NT2/D1 (cell line): ENCODE data around the gene TGM3.

ENCODE experiments used
- DNase-seq: peaks from one replicate; pipeline ENCODE4 v3.0.0-alpha.2; 2011; ENCODE audit warnings: low read depth, low spot score
- H3K27me3 ChIP-seq: 2 replicates; pipeline ENCODE4 v1.6.0; 2011; ENCODE audit warnings: mild to moderate bottlenecking; ENCODE audit not compliant: insufficient read length, insufficient read depth
- H3K36me3 ChIP-seq: 2 replicates; pipeline ENCODE4 v1.6.1; 2011; ENCODE audit warnings: mild to moderate bottlenecking, low read length, mixed read lengths; ENCODE audit not compliant: insufficient read depth, insufficient read length
- H3K4me1 ChIP-seq: 2 replicates; pipeline ENCODE4 v1.5.1; 2011; ENCODE audit not compliant: insufficient read depth, insufficient read length
- H3K4me3 ChIP-seq: 2 replicates; pipeline ENCODE4 v1.5.1; 2011; ENCODE audit warnings: low read depth; ENCODE audit not compliant: insufficient read length
- H3K9ac ChIP-seq: 2 replicates; pipeline ENCODE4 v1.6.0; 2011; ENCODE audit warnings: low read depth; ENCODE audit not compliant: insufficient read length
- H3K9me3 ChIP-seq: 2 replicates; pipeline ENCODE4 v1.5.1; 2011; ENCODE audit warnings: mild to moderate bottlenecking, low read length; ENCODE audit not compliant: insufficient read depth
- SUZ12 ChIP-seq: IDR thresholded peaks from 2 replicates; pipeline ENCODE4 v1.6.1; 2011; ENCODE audit not compliant: insufficient read length, insufficient read depth; ENCODE audit errors: extremely low read depth
- YY1 ChIP-seq: IDR thresholded peaks from 2 replicates; pipeline ENCODE4 v1.6.1; 2011; ENCODE audit not compliant: insufficient read length, insufficient read depth
- ZNF274 ChIP-seq: IDR thresholded peaks from 2 replicates; pipeline ENCODE4 v1.6.1; 2011; ENCODE audit warnings: mild to moderate bottlenecking, low read depth, low read length

TGM3 gene

DNA sequence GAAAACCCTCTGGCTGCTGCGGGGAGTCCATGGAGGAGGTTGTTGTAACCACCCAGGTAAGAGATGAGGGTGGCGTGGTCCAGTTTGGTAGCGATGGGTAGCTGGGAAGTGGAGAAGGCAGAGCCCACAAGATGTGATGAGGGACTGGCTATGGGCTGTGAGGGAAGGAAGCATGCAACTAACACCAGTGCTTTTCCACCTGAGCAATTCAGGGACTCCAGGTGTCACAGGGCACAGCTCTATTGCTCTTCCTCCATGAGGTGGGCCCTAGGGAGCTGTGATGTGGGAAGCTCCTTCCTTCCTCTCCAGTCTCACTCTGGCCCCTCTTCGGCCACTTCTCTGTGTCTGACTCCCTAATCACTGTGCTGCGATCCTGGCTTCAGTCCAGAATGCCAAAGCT, 52.5 kb downstream of the TGM3 start:
- Histone ChIP-seq H3K4me3 (no peak overlapping the region), H3K36me3 (no peaks in the 10 kb centered on the region), H3K27me3 (no peaks in the 10 kb centered on the region), H3K9ac (no peak overlapping the region), H3K9me3 (no peaks in the 10 kb centered on the region; the same call in 1 of the 2 replicates), H3K4me1 (peaks cover 2% of the 10 kb centered on the region)
- no peak for DNase-seq
- no peak for TF ChIP-seq YY1
- TF ChIP-seq SUZ12: no peak
- TF ChIP-seq ZNF274: no peak

GRCh38 chr20:2349801-2350200, 54.0 kb downstream of the TGM3 start:
- no peak for DNase-seq

DNA sequence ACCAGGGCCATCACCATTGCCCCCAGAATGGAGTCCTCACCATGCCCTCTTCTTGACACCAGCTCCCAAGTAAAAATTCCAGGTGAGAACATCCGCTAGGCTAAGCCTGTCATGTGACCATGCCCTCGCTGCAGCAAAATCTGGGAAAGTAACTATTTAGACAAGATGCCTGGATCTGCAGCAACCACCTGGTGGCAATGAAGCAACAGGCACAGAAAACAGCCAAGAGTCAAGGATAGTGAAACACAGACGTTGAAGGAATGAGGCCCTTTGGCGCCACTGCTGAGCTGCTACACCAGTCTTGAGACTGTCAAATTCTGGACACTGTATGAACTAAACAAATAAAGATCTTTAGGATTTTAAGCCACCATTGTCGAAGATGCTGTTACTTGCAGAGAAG, 54.8 kb downstream of the TGM3 start:
- Histone ChIP-seq H3K27me3 (no peaks in the 10 kb centered on the region), H3K36me3 (no peaks in the 10 kb centered on the region), H3K4me3 (no peak overlapping the region), H3K9ac (no peak overlapping the region), H3K4me1 (peaks cover 2% of the 10 kb centered on the region), H3K9me3 (no peaks in the 10 kb centered on the region; the same call in 1 of the 2 replicates)
- no peak for DNase-seq
- TF ChIP-seq YY1 (no peak), SUZ12 (no peak), ZNF274 (no peak)

More at GRCh38 chr20:2349801-2350200, 54.0 kb downstream of the TGM3 start:
- TF ChIP-seq ZNF274 (no peak), SUZ12 (no peak), YY1 (no peak)
- Histone ChIP-seq H3K9me3 (no peaks in the 10 kb centered on the region; the same call in 1 of the 2 replicates), H3K4me1 (peaks cover 2% of the 10 kb centered on the region), H3K36me3 (no peaks in the 10 kb centered on the region), H3K9ac (no peak overlapping the region), H3K27me3 (no peaks in the 10 kb centered on the region), H3K4me3 (no peak overlapping the region)

DNA sequence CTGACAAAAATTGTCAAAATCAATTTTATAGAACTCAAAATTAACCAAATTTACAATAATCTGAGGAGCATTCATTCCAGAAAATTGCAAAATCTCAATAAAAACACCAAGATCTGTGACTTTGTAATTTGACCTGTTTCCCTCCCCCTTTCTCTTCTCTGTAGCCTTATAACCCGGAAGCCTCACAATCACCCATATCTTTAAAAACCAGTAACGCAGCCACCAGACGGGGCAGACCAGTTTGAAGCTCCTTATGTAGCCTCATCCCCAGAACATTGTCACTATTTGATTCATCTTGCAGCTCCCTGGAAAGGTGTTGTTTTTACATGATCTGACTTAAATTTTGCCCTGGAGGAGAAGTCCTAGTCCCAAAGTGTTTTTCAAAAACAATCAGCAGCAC, 57.4 kb downstream of the TGM3 start:
- DNase-seq: no peak
- H3K9me3 ChIP-seq: no peaks in the 10 kb centered on the region
- H3K4me1 ChIP-seq: peaks cover 2% of the 10 kb centered on the region
- TF ChIP-seq SUZ12 (no peak), ZNF274 (no peak), YY1 (no peak)
- no peak overlapping the region for H3K4me3 ChIP-seq
- no peaks in the 10 kb centered on the region for H3K36me3 ChIP-seq
- no peak overlapping the region for H3K9ac ChIP-seq
- no peaks in the 10 kb centered on the region for H3K27me3 ChIP-seq

GRCh38 chr20:2357114-2357513, 61.3 kb downstream of the TGM3 start:
- Histone ChIP-seq H3K4me3 (no peak overlapping the region), H3K36me3 (no peaks in the 10 kb centered on the region), H3K9ac (no peak overlapping the region)

DNA sequence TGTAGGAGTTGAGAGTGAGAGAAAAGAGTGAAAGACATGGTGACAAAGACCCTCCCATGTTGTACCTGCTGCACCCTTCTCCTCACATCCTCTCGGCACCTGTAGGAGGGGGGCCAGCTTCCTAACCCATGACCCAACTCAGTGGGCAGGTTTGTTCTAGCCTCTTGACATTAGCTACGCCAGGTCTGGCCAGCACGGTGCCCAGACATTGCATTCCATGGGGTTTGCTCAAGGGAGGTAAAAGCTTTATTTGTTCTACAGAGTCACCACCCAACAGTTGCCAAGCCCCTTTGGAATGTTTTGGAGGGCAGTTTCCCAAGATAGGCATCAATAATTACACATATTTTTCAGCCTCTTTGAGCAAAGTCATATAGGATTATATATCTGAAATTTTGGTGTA, 62.2 kb downstream of the TGM3 start:
- H3K4me3 ChIP-seq: no peak overlapping the region
- H3K9me3 ChIP-seq: peaks cover 10% of the 10 kb centered on the region
- no peak overlapping the region for H3K9ac ChIP-seq
- no peak for DNase-seq
- H3K4me1 ChIP-seq: no peaks in the 10 kb centered on the region
- TF ChIP-seq ZNF274 (no peak), SUZ12 (no peak), YY1 (no peak)
- no peaks in the 10 kb centered on the region for H3K27me3 ChIP-seq
- H3K36me3 ChIP-seq: no peaks in the 10 kb centered on the region

More at GRCh38 chr20:2357114-2357513, 61.3 kb downstream of the TGM3 start:
- H3K4me1 ChIP-seq: no peaks in the 10 kb centered on the region
- TF ChIP-seq ZNF274: no peak
- TF ChIP-seq SUZ12: no peak
- TF ChIP-seq YY1: no peak
- H3K27me3 ChIP-seq: no peaks in the 10 kb centered on the region
- peaks cover 10% of the 10 kb centered on the region for H3K9me3 ChIP-seq
- no peak for DNase-seq

DNA sequence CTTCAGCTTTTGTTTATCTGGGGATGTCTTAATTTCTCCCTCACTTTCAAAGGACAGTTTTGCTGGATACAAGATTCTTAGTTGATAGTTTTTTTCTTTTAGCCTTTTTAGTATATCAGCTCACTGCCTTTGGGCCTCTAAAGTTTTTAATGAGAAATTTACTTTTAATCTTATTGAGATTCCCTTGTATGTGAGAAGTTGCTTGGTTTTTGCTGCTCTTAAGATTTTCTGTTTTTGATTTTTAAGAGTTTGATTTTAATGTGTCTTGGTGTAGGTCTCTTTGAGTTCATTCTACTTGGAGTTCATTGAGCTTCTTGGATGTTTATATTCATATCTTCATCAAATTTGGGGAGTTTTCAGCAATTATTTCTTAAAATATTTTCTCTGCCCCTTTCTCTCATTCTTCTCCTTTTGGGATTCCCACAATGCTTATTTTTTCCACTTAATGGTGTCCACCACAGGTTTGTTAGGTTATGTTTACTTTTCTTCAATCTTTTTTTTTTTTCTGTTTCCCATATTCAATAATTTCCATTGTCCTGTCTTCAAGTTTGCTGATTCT, 65.3 kb downstream of the TGM3 start:
- Histone ChIP-seq H3K27me3 (no peaks in the 10 kb centered on the region), H3K36me3 (no peaks in the 10 kb centered on the region), H3K4me3 (no peak overlapping the region), H3K9me3 (peaks cover 10% of the 10 kb centered on the region), H3K4me1 (no peaks in the 10 kb centered on the region), H3K9ac (no peak overlapping the region)
- no peak for DNase-seq
- no peak for TF ChIP-seq YY1
- no peak for TF ChIP-seq SUZ12
- no peak for TF ChIP-seq ZNF274

DNA sequence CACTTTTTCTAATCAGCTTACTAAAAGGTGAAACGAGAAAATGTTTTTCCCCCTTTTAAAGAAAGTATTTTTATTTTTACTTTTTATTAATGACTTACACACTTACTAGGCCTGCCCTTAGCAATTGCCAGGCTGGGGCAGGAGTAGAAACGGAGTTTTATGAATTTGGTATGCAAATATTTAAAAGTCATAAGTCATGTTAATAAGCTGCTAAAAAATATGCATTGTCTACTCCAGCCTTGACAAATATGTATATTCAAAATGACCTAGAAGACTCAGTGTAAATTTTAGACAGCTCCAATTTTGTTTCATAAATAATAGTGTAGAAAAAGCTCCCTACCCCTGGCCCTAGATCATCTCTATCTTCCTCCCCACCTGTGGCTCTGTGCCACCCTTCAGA, 67.4 kb downstream of the TGM3 start:
- H3K4me1 ChIP-seq: no peaks in the 10 kb centered on the region
- H3K36me3 ChIP-seq: no peaks in the 10 kb centered on the region
- no peak overlapping the region for H3K9ac ChIP-seq
- TF ChIP-seq YY1: no peak
- TF ChIP-seq ZNF274: no peak
- no peak for TF ChIP-seq SUZ12
- DNase-seq: no peak
- H3K4me3 ChIP-seq: no peak overlapping the region
- H3K9me3 ChIP-seq: peaks cover 10% of the 10 kb centered on the region
- H3K27me3 ChIP-seq: no peaks in the 10 kb centered on the region
